Smooth muscle cell of the brain vasculature (primary cell): Measurements from ENCODE around the gene ZMIZ1.

ENCODE experiments used
- DNase-seq: peaks from one replicate; pipeline ENCODE4 v3.0.0-alpha.2; 2012; ENCODE audit warnings: low read depth, low spot score

Gene ZMIZ1

GRCh38 chr10:79172881-79173280 is 104.1 kb downstream of the ZMIZ1 start:
- DNase-seq = no peak

- DNase-seq = no peak
These were observed 105.0 kb downstream of the ZMIZ1 start for GRCh38 chr10:79173582-79174262.

GRCh38 chr10:79176052-79176501 is 107.3 kb downstream of the ZMIZ1 start:
- DNase-seq = no peak

- DNase-seq = no peak
These were observed 108.3 kb downstream of the ZMIZ1 start for GRCh38 chr10:79176949-79177602.

GRCh38 chr10:79178070-79178576 is 109.4 kb downstream of the ZMIZ1 start:
- no peak for DNase-seq

GRCh38 chr10:79178614-79179163 is 109.9 kb downstream of the ZMIZ1 start:
- no peak for DNase-seq

- no peak for DNase-seq
These were observed 110.6 kb downstream of the ZMIZ1 start for GRCh38 chr10:79179164-79179956.

GRCh38 chr10:79179957-79180309 is 111.2 kb downstream of the ZMIZ1 start:
- no peak for DNase-seq

DNA sequence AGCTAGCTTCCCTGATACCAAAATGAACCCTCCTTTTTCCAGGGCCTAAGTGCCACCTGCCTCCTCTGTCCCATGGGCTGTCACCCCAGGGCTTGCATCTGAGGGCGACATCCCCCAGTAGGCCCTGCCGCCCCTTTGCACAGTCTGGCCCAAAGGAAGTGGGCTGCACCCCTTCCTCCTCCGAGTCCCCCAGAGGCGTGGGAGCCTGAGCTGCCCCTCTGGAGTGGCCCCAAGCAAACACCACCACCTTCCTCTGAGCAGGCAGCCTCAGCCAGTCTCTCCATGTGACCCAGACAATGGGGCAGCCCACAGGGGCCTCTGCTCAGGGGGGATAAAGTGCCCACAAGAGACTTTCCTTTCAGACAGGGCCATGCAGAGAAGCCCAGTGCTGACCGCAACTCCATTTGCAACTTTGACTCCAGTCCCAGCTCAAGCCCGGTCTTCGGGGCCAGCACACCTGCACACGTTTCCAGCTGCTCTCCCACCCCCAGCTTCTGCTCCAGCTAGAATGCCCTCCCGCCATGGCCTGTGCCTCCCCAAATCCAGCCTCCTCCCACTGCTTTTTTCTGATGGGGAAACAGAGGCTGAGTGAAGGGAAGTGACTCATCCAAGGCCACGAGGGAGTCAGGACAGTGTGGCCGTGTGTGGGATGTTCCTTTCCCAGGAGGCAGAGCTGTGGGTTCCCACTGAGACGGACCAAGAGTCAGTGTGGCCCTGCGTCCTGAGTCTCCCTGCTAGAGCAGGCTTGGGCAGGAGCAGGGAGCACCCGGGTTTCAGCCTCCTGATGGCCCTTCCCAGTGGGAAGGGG is 111.9 kb downstream of the ZMIZ1 start:
- no peak for DNase-seq

DNA sequence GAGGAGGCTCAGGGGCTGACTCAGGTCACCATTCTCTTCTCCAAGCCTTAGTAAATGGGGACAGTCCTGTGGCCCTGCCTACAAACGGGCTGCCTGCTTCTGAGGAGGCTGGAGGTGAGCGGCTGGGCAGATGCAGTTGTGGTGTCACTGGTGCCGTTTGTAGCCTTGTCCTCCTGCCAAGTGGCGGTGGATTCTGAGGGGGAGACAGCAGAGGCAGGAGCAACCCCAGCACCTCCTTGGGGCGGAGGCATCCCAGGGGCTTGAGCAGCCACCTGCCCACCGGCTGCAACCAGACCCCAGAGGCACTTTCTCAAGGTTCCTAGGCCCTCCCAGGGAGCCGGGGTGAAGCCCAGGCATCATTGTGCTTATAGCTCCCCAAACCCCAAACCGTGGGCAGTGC is 112.5 kb downstream of the ZMIZ1 start:
- DNase-seq = no peak

DNA sequence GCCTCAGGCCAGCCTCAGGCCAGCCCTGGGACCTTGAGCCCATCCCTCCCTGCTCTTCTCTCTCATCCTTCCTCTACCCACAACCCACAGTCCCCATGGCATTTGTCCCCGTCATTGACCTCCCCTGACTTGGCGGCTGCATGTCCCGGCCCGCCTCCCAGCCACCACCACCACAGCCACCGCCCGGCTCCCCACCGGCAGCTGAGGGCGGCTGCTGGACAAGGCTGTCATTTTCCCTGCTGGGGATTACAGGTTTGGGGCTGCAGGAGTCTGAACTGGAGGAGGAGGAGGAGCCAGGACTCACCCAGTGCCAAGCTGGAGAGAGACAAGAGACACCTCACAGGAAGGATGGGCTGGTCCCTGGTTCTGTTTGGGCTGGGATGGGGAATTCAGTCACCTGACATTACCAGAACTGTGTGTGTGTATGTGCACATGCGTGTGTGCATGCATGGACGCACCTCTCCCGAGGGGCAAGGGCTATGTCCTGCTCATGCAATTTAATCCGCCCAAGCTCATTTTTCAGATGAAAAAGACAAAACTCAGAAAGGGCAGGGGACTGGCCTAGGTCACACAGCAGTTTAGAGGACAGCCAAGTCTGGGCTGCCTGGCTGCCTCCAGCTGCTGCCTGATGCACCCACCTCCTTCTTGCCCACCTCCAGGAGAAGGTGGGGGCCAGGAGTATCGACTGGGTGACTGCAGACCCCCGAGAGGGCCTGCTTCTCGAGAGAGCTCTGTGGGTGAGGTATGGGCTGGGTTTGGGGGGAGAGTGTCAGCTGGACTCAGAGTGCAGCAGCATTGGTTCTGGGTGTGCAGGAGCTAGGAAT is 113.1 kb downstream of the ZMIZ1 start:
- no peak for DNase-seq

DNA sequence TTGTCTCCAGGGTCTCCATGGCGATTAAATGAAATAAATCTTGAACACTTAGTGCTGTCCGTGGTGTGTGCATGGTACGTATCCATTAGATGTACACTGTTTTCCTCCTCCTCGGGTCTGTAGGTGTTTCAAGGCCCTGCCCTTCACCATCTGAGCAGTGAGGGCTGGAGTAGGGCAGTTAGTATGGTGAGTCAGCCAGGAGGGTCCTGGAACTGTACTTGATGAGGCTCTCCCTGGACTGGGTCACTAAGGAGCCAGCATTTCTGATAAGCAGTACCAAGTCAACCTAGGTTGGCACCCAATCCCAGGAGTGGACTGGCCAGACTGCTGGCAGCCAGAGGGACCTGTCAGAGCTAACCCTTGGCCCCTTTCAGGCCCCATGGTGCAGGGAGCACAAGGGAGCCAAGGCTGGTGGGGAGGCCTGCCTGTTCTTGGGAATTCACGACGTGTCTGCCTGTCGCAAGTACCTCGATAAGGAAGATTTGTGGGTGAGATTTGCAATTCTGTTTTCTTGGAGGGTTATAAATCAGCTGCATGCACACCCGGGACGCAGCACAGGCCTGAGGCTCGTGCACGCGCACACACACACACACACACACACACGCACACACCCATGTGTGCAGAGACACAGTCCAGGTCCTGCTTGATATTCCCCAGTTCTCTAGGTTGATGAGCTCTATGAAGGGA is 114.2 kb downstream of the ZMIZ1 start:
- DNase-seq = no peak

DNA sequence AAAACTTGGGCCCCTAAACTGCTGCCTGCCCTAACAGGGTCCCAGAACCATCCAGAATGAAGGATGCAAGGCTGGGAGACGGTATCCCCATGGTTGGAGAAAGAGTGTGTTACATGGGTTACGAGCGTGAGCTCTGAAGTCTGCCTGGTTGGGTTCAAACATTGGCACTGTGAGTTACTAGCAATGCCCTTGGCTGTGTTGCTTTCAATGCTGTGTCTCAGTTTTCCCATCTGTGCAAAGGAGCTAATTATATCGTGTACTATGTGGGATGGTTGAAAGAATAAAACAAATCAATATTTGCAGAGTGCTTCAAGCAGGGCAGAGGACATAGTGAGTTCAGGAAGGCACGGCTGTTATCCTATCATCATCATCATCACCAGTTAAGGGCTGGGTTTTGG is 114.7 kb downstream of the ZMIZ1 start:
- no peak for DNase-seq

DNA sequence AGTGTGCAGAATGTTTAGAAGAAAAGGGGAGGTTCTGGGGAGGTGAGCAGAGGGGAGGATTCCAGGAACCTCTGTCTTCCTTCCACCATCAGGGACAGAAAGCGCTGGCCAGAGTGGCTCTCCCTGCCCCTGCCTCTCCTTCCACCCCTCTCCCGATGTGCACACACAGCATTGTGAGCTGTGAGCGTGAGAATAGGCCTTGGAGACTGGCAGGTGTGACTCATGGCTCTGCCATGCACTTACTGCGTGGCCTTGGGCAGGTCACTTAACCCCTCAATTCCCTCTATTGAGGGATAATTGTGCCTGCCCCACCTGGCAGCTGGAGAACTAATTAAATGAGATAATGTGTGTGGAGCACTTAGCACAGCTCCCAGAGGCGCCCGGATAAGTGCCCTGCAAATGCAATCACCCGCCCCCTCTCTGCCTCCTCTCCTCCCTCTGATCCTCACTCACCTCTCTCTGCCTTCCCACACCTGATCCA is 115.4 kb downstream of the ZMIZ1 start:
- no peak for DNase-seq

GRCh38 chr10:79184657-79185056 is 115.9 kb downstream of the ZMIZ1 start:
- DNase-seq = no peak

GRCh38 chr10:79185067-79185774 is 116.5 kb downstream of the ZMIZ1 start:
- no peak for DNase-seq

- DNase-seq = no peak
These were observed 117.1 kb downstream of the ZMIZ1 start for GRCh38 chr10:79185796-79186374.

DNA sequence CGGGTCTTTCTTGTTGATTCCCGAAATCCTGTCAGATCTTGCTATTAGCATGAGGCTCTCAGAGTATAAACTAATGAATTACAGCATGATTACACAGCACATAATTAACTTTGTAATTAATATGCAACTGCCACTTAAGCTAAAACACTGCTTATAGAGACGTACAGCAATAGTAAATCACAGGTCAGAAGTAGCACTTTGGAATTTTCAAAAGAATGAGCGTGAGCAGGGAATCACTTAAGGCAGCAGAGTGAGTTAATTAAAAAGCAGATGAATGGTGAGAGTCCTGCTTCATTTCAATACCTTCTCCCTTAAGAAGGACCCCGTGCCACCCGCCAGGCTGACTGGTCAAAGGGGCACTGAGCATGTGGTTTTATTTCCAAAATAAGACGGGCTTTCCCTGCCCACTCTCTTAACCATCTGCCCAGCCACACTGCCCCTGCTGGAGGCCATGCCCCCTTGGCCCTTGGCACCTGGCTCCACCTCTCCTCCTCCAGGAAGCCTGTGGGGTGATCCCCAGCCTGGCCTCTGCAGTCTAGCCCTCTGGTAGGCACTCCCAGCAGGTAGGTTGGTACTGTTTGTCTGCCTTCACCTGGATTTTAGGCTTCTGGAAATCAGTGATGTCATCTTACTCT is 117.8 kb downstream of the ZMIZ1 start:
- no peak for DNase-seq
